ENCODE data around the gene ZNF362. TPM values are rescaled to one million over a fixed set of nuclear protein-coding genes. Genes with fewer than 3 reads are reported as not detected.

ZNF362 gene
- total RNA-seq, 1 experiment from 2014 or later, result 10.8 TPM

DNA sequence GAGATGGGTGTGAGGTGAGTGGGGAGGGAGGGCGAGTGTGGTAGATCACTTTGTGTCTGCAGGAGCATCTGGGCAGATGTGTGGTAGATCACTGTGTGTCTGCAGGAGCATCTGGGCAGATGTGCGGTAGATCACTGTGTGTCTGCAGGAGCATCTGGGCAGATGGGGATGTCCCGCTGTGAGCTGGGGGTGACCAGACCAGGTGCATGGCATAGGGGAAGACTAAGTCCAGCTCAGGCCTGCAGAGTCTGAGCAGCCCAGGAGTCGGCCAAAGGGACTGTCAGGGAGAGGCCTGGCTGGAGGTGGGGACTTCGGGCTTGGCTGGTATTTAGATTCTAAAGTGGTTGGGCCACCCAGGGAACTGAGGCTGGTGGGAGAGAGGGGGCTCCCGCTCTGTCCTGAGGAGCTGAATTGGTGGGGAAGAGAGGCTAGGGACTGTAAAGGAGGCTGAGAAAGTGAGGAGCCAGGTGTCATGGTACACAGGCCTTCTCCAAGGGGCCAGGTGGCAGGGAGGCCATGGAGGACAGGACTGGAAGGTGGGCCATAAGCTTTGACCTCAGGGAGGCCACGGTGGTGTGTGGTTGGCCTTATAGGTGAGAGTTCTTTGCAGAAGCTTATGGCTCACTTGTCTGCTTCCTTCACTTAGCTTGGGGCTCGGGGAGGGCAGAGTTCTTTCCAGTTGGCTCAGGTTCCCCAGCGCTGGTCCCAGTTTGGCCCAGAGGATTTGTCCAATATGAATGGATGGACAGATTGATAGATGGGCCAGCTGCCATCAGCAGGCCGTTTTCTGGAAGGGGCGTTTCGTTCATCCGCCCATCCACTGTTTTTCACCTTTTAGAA is 15.6 kb downstream of the ZNF362 start:
- intact Hi-C loops (cut with micrococcal nuclease), result no loop called here
- TF ChIP-seq EZH2phosphoT487 (IDR thresholded peaks at IDR 0.05; ENCODE audit: borderline replicate concordance, low read length) (no peak), EZH2 (IDR thresholded peaks at IDR 0.05; ENCODE audit: low read length, unreplicated experiment) (no peak)
- TF ChIP-seq, protein P1, sequence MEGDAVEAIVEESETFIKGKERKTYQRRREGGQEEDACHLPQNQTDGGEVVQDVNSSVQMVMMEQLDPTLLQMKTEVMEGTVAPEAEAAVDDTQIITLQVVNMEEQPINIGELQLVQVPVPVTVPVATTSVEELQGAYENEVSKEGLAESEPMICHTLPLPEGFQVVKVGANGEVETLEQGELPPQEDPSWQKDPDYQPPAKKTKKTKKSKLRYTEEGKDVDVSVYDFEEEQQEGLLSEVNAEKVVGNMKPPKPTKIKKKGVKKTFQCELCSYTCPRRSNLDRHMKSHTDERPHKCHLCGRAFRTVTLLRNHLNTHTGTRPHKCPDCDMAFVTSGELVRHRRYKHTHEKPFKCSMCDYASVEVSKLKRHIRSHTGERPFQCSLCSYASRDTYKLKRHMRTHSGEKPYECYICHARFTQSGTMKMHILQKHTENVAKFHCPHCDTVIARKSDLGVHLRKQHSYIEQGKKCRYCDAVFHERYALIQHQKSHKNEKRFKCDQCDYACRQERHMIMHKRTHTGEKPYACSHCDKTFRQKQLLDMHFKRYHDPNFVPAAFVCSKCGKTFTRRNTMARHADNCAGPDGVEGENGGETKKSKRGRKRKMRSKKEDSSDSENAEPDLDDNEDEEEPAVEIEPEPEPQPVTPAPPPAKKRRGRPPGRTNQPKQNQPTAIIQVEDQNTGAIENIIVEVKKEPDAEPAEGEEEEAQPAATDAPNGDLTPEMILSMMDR (conservative IDR thresholded peaks at IDR 0.05; ENCODE audit: low read depth, low read length), result no peak
- Histone ChIP-seq H2AFZ (ENCODE audit: low read length) (no peak overlapping the region), H3K4me1 (ENCODE audit: insufficient read depth, low read length) (peaks cover 4% of the 10 kb centered on the region; the same call in 1 of the 2 replicates), H4K20me1 (ENCODE audit: low read length) (no peaks in the 10 kb centered on the region), H3K27me3 (ENCODE audit: low read length) (no peaks in the 10 kb centered on the region), H3K4me3 (ENCODE audit: low read length) (no peak overlapping the region), H3K79me2 (ENCODE audit: low read length) (no peaks in the 10 kb centered on the region), H3K9me2 (replicated peaks; ENCODE audit: low read length) (no peaks in the 10 kb centered on the region), H3K36me3 (ENCODE audit: low read depth, low read length) (no peaks in the 10 kb centered on the region), H3K9ac (ENCODE audit: low read length) (no peak overlapping the region), H3K9me3 (ENCODE audit: low read length) (no peaks in the 10 kb centered on the region), H3K27ac (ENCODE audit: low read length) (no peak overlapping the region), H3F3A (ENCODE audit: low read length, unreplicated experiment) (no peaks in the 10 kb centered on the region), H3K4me2 (ENCODE audit: low read length) (no peak overlapping the region)
- ChIA-PET POLR2A (ENCODE audit: unreplicated experiment) (no interaction called here), CTCF (no interaction called here)
- DNase-seq (no peak), ATAC-seq (no peak)
- BruUV-seq (replicated peaks), result no TSS peak

GRCh38 chr1:33272509-33272908 is 16.2 kb downstream of the ZNF362 start:
- intact Hi-C loops (cut with micrococcal nuclease), result no loop called here
- no peak overlapping the region for H3K27ac ChIP-seq (ENCODE audit: low read length)
- H3K4me2 ChIP-seq (ENCODE audit: low read length), result no peak overlapping the region
- DNase-seq (no peak), ATAC-seq (no peak)
- H3K9ac ChIP-seq (ENCODE audit: low read length), result no peak overlapping the region
- CTCF ChIA-PET, result no interaction called here
- no peaks in the 10 kb centered on the region for H3K9me2 ChIP-seq (replicated peaks; ENCODE audit: low read length)
- no peak overlapping the region for H3K4me3 ChIP-seq (ENCODE audit: low read length)
- POLR2A ChIA-PET (ENCODE audit: unreplicated experiment), result no interaction called here
- H3K27me3 ChIP-seq (ENCODE audit: low read length), result no peaks in the 10 kb centered on the region
- TF ChIP-seq EZH2 (IDR thresholded peaks at IDR 0.05; ENCODE audit: low read length, unreplicated experiment), result no peak
- TF ChIP-seq, protein P1 (conservative IDR thresholded peaks at IDR 0.05; ENCODE audit: low read depth, low read length), result no peak
- no peak for TF ChIP-seq EZH2phosphoT487 (IDR thresholded peaks at IDR 0.05; ENCODE audit: borderline replicate concordance, low read length)
- peaks cover 4% of the 10 kb centered on the region; the same call in 1 of the 2 replicates for H3K4me1 ChIP-seq (ENCODE audit: insufficient read depth, low read length)
- no peaks in the 10 kb centered on the region for H3K36me3 ChIP-seq (ENCODE audit: low read depth, low read length)
- no peak overlapping the region for H2AFZ ChIP-seq (ENCODE audit: low read length)
- no peaks in the 10 kb centered on the region for H3F3A ChIP-seq (ENCODE audit: low read length, unreplicated experiment)
- H3K79me2 ChIP-seq (ENCODE audit: low read length), result no peaks in the 10 kb centered on the region
- no peaks in the 10 kb centered on the region for H4K20me1 ChIP-seq (ENCODE audit: low read length)
- no peaks in the 10 kb centered on the region for H3K9me3 ChIP-seq (ENCODE audit: low read length)
- no TSS peak for BruUV-seq (replicated peaks)

DNA sequence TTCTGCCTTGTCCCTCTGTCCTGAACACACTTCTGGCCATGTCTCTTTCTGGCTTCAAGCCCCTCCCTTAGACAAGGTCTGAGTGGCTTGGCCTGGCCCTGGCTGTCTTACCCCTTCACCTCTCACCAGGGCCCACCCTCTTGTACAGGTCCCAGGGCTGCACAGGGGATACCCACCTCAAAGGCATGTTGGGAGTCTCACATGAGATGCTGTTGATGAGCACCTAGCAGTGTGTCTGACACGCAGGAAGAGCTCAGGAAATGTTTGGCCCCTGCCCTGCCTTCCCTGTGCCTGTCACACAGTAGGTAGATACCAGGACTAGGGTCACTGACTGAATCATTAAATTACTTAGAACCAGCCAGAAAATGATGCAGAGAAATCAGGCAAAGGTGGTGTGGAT is 16.6 kb downstream of the ZNF362 start:
- DNase-seq (no peak), ATAC-seq (no peak)
- no peak overlapping the region for H3K4me3 ChIP-seq (ENCODE audit: low read length)
- intact Hi-C loops (cut with micrococcal nuclease), result no loop called here
- peaks cover 4% of the 10 kb centered on the region; the same call in 1 of the 2 replicates for H3K4me1 ChIP-seq (ENCODE audit: insufficient read depth, low read length)
- ChIA-PET CTCF (no interaction called here), POLR2A (ENCODE audit: unreplicated experiment) (no interaction called here)
- H3K79me2 ChIP-seq (ENCODE audit: low read length), result no peaks in the 10 kb centered on the region
- H3K27me3 ChIP-seq (ENCODE audit: low read length), result no peaks in the 10 kb centered on the region
- H3K9ac ChIP-seq (ENCODE audit: low read length), result no peak overlapping the region
- no peak overlapping the region for H2AFZ ChIP-seq (ENCODE audit: low read length)
- H3K36me3 ChIP-seq (ENCODE audit: low read depth, low read length), result no peaks in the 10 kb centered on the region
- no TSS peak for BruUV-seq (replicated peaks)
- H4K20me1 ChIP-seq (ENCODE audit: low read length), result no peaks in the 10 kb centered on the region
- H3K4me2 ChIP-seq (ENCODE audit: low read length), result no peak overlapping the region
- H3K27ac ChIP-seq (ENCODE audit: low read length), result no peak overlapping the region
- no peaks in the 10 kb centered on the region for H3F3A ChIP-seq (ENCODE audit: low read length, unreplicated experiment)
- TF ChIP-seq EZH2 (IDR thresholded peaks at IDR 0.05; ENCODE audit: low read length, unreplicated experiment) (no peak), EZH2phosphoT487 (IDR thresholded peaks at IDR 0.05; ENCODE audit: borderline replicate concordance, low read length) (no peak)
- TF ChIP-seq, protein P1 (conservative IDR thresholded peaks at IDR 0.05; ENCODE audit: low read depth, low read length), result no peak
- H3K9me3 ChIP-seq (ENCODE audit: low read length), result no peaks in the 10 kb centered on the region
- H3K9me2 ChIP-seq (replicated peaks; ENCODE audit: low read length), result no peaks in the 10 kb centered on the region
